Bronchial smooth muscle cell (primary cell): ENCODE measurements around the gene CNKSR1. TPM values are rescaled to one million over a fixed set of nuclear protein-coding genes. Genes with fewer than 3 reads are reported as not detected.

Experiments
- total RNA-seq: library from RNA; depleted of rRNA; stranded (reverse); fragments of >200 nt; gene quantifications from 2 replicates; pipeline ENCODE4 v1.2.1, GENCODE V29; 2014

Gene CNKSR1
- not detected in 2 replicates for total RNA-seq

GRCh38 chr1:26177182-26177684 lies at the start of gene CNKSR1:
TSS of gene CNKSR1 (plus strand) at chr1:26177491. CDS start at chr1:26177548, 57 bp downstream.

GRCh38 chr1:26158908-26159742 lies 18.2 kb upstream of the CNKSR1 start, which contains the start of gene FAM110D:
TSS of gene FAM110D (plus strand) at chr1:26159079. CDS start at chr1:26161292, 2,213 bp downstream.

GRCh38 chr1:26168410-26169197 lies 8.7 kb upstream of the CNKSR1 start, which contains the start of gene C1orf232:
TSS of gene C1orf232 (minus strand) at chr1:26168963. CDS start at chr1:26168499, 464 bp downstream.

GRCh38 chr1:26169669-26170471 lies 7.4 kb upstream of the CNKSR1 start, which contains the start of gene ZNF593:
TSS of gene ZNF593 (plus strand) at chr1:26169908. CDS start at chr1:26169984, 76 bp downstream.

GRCh38 chr1:26171084-26172072 lies 5.9 kb upstream of the CNKSR1 start, which contains the start of gene ZNF593OS:
TSS of gene ZNF593OS (minus strand) at chr1:26171832. CDS start at chr1:26171661, 171 bp downstream.

GRCh38 chr1:26190373-26190987 lies 13.2 kb downstream of the CNKSR1 start, which contains the start of gene CATSPER4:
TSS of gene CATSPER4 (plus strand) at chr1:26190602. CDS start at chr1:26190628, 26 bp downstream.

GRCh38 chr1:26233903-26234643 lies 56.8 kb downstream of the CNKSR1 start, which contains the start of gene CEP85:
TSS of gene CEP85 (plus strand) at chr1:26234200. CDS start at chr1:26239784, 5,584 bp downstream.

Other genes with a start within 250 kb of the CNKSR1 start
- gene PAFAH2, start 179.4 kb upstream of the CNKSR1 start, total RNA-seq, result 5.2 and 6.1 TPM in 2 replicates
- 0.09 and 0.47 TPM in 2 replicates for gene EXTL1, start 155.7 kb upstream of the CNKSR1 start, total RNA-seq
- not detected in 2 replicates for gene SLC30A2, start 131.4 kb upstream of the CNKSR1 start, total RNA-seq
- not detected in 2 replicates for gene TRIM63, start 109.9 kb upstream of the CNKSR1 start, total RNA-seq
- gene PDIK1L, start 65.7 kb upstream of the CNKSR1 start, total RNA-seq, result 3.4 and 3.9 TPM in 2 replicates
- not detected in 2 replicates for gene FAM110D, start 18.4 kb upstream of the CNKSR1 start, total RNA-seq
- gene C1orf232, start 8.5 kb upstream of the CNKSR1 start, total RNA-seq, result not detected in 2 replicates
- 16.1 and 25.8 TPM in 2 replicates for gene ZNF593, start 7.6 kb upstream of the CNKSR1 start, total RNA-seq
- not detected in 2 replicates for gene ZNF593OS, start 5.7 kb upstream of the CNKSR1 start, total RNA-seq
- gene CATSPER4, start 13.1 kb downstream of the CNKSR1 start, total RNA-seq, result not detected in 2 replicates
- 2.7 and 3.8 TPM in 2 replicates for gene CEP85, start 56.7 kb downstream of the CNKSR1 start, total RNA-seq
- 31.1 and 52.8 TPM in 2 replicates for gene SH3BGRL3, start 102.6 kb downstream of the CNKSR1 start, total RNA-seq
- 5.2 and 7.5 TPM in 2 replicates for gene UBXN11, start 129.1 kb downstream of the CNKSR1 start, total RNA-seq
- not detected in 2 replicates for gene CD52, start 140.5 kb downstream of the CNKSR1 start, total RNA-seq
- gene CRYBG2, start 176.6 kb downstream of the CNKSR1 start, total RNA-seq, result under 0.01 TPM in 1 of 2 replicates, not detected in the other
- gene ZNF683, start 195.3 kb downstream of the CNKSR1 start, total RNA-seq, result not detected in 2 replicates
- under 0.01 TPM in 1 of 2 replicates, not detected in the other for gene LIN28A, start 233.3 kb downstream of the CNKSR1 start, total RNA-seq